ENCODE results near the gene GAB3.

GAB3 gene

GRCh38 chrX:154750301-154751202, at the start of gene GAB3:
GAB3 (minus strand) TSS chrX:154751077; CDS start chrX:154751025, 52 bp downstream.
- no peak for DNase-seq

- DNase-seq = no peak
These were observed 48.9 kb upstream of the GAB3 start for GRCh38 chrX:154799556-154800348.

GRCh38 chrX:154797006-154797405, 46.1 kb upstream of the GAB3 start:
- no peak for DNase-seq

GRCh38 chrX:154795016-154795415, 44.1 kb upstream of the GAB3 start:
- DNase-seq = no peak

GRCh38 chrX:154793084-154793795, 42.4 kb upstream of the GAB3 start:
- DNase-seq = no peak

GRCh38 chrX:154791939-154792338, 41.1 kb upstream of the GAB3 start:
- no peak for DNase-seq

- DNase-seq = no peak
These were observed 40.6 kb upstream of the GAB3 start for GRCh38 chrX:154791467-154791866.

- no peak for DNase-seq
These were observed 34.8 kb upstream of the GAB3 start for GRCh38 chrX:154785716-154786115.

- DNase-seq = no peak
These were observed 33.5 kb upstream of the GAB3 start for GRCh38 chrX:154784149-154784995.

- DNase-seq = no peak
These were observed 30.1 kb upstream of the GAB3 start for GRCh38 chrX:154780968-154781367.

- DNase-seq = no peak
These were observed 28.4 kb upstream of the GAB3 start for GRCh38 chrX:154779261-154779660.

GRCh38 chrX:154776753-154777152, 25.9 kb upstream of the GAB3 start:
- no peak for DNase-seq

GRCh38 chrX:154775419-154776349, 24.8 kb upstream of the GAB3 start:
- DNase-seq = no peak

GRCh38 chrX:154774622-154775021, 23.7 kb upstream of the GAB3 start:
- DNase-seq = no peak

- DNase-seq = peak; percentile 20 to 77
These were observed 11.8 kb upstream of the GAB3 start, which contains the start of gene DKC1 for GRCh38 chrX:154762537-154763296. DKC1 (plus strand) TSS chrX:154762864; CDS start chrX:154762966, 102 bp downstream.

- DNase-seq = no peak
These were observed 11.2 kb upstream of the GAB3 start for GRCh38 chrX:154761977-154762536.

- DNase-seq = no peak
These were observed 7.8 kb upstream of the GAB3 start for GRCh38 chrX:154758696-154759095.

GRCh38 chrX:154751669-154752271, 893 bp upstream of the GAB3 start:
- DNase-seq = no peak

GRCh38 chrX:154751203-154751668, 359 bp upstream of the GAB3 start:
- DNase-seq = no peak

All from cerebellar nuclear complex (tissue), 1 donor.